Measurements from ENCODE around the gene INF2.

DNA sequence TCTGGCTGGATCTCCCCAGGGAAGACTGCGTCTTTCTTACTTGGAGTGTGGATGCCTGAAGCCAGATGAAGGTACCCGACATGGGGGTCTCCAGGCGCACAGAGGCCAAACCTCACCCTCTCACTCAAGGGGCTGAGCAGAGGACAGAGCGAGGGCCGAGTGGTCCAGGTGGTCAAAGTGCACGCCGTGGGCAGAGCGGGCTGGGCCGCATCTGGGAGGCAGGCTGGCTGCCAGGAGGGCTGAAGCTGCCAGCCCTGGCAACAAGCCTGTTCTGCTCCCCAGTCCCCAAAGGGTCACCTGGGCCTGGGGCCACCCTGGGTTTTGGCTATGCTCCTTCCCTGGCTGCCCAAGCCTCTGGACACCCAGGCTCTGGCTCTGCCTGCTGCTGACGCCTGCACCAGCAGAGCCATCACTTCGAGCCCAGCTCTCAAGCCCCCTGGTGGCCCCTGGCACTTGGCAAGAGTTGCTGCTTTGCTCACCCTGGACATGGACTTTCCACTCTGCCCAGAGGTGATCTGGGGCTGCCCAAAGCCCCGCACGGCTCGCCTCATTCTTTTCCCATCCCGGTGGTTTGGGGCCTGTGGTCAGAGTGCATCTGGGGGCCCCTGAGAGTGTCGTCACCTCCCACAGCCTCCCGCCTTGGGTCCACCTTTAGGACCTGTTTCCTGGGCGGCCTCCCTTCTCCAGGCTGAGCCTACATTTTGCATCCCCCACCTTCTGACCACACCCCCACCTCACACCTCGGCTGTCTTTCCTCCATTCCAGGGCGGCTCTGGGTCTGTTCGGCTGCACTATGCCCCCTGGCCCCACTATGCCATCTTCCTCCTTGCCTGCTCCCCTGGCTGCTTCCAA lies 37.4 kb downstream of the INF2 start:
- no peak for TF ChIP-seq CREB1 (IDR thresholded peaks at IDR 0.05; ENCODE audit: low read depth)
- no peak for TF ChIP-seq REST (IDR thresholded peaks at IDR 0.05; ENCODE audit: low read depth)

Measured in Ishikawa (cell line).